C4-2B (cell line): Measurements from ENCODE around the gene LCE1E.

Source experiments
- ZFX ChIP-seq: fragments of 450-650 bp; IDR thresholded peaks from 2 replicates; pipeline ENCODE4 v1.6.1; 2017
- TF ChIP-seq, protein P1 (sequence below): fragments of 450-650 bp; conservative IDR thresholded peaks from 2 replicates; pipeline ENCODE4 v1.5.1; 2017; ENCODE audit warnings: mild to moderate bottlenecking

GRCh38 chr1:152745765-152746444, 40.2 kb upstream of the LCE1E start:
- TF ChIP-seq, protein P1, sequence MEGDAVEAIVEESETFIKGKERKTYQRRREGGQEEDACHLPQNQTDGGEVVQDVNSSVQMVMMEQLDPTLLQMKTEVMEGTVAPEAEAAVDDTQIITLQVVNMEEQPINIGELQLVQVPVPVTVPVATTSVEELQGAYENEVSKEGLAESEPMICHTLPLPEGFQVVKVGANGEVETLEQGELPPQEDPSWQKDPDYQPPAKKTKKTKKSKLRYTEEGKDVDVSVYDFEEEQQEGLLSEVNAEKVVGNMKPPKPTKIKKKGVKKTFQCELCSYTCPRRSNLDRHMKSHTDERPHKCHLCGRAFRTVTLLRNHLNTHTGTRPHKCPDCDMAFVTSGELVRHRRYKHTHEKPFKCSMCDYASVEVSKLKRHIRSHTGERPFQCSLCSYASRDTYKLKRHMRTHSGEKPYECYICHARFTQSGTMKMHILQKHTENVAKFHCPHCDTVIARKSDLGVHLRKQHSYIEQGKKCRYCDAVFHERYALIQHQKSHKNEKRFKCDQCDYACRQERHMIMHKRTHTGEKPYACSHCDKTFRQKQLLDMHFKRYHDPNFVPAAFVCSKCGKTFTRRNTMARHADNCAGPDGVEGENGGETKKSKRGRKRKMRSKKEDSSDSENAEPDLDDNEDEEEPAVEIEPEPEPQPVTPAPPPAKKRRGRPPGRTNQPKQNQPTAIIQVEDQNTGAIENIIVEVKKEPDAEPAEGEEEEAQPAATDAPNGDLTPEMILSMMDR = no peak
- no peak for TF ChIP-seq ZFX
